ENCODE measurements around the gene GGCT.

The GGCT gene

DNA sequence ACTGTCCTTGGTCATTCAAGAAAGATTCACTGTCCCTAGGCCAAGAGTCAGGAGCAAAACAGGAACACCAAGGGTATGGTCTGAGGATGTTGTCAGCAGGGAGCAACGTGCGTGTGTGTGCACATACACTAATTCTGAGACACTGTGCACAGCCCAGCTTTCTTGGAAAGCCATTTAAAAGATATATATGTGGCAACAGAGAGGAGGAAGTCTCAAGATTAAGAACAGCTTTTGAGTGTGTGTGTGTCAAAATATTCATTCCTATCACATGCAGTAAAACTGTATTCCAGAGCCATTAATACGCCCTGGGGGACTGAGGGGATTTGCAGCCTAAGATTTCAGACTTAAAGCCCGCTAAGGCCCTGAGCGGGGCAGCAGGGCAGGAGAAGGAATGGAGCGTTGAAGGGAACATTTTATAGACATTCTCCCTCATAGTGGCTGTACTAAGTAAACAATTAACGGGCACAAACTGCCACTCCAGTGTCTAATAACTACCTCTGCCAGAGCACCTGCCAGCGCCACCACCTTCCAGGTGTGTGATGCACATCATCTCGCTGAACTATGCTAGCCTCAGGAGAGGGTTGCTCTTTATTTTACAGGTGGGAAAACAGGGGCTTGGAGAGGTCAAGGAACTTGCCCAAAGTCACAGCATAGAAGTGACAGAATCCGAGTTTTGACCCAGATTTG lies 28.0 kb downstream of the GGCT start:
- no peak for DNase-seq

DNA sequence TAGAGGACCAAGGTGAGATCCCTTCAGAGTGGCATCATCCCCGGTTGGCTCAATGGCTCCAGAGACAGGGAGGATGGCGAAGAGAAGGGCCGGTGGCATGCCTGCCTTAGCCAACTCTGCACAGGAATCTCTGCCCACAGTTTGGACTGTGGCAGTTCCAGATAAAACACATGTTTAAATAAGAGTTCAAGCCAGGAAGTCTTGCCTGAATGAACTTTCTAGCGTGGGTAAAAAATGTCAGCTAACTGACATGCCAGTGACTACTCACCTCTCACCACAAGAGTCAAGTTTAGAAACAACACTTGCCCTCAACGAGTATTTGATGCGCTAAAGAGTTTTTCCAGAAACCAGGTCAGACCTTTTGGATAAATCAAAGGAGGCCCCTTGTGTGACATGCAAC lies 29.0 kb downstream of the GGCT start:
- no peak for DNase-seq

DNA sequence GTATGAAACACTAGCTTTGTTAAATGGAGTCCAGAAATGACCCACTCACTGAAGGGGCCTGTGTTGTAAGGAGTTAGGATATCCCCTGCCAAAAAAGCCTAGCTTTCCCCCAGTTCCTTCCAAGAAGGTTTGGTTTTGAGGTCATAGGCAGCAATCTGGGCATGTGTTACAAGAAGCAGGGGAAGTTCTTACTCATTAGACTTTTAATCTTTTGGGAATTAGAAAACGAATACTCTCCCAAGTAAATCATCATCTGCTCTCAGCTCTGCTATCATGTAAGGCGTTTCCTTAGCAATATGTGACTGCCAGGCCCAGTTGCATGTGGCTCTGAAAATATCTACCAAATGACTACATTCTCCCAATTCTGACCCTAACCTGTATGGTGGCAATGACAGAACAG lies 29.7 kb downstream of the GGCT start:
- no peak for DNase-seq

DNA sequence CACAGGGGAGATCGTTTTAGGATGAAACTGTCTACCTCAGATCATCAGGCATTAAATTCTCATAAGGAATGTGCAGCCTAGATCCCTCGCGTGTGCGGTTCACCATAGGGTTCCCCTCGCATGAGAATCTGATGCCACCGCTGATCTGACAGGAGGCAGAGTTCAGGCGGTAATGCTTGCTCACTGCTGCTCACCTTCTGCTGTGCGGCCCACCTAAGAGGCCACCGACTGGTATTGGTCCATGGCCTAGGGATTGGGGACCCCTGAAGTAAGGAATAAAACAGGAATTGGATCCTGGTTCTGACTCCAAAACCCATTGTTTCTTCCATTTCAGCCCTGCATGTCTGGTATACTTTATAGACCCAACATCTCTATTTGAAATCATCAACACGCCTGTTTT lies 30.1 kb downstream of the GGCT start:
- DNase-seq, result no peak

DNA sequence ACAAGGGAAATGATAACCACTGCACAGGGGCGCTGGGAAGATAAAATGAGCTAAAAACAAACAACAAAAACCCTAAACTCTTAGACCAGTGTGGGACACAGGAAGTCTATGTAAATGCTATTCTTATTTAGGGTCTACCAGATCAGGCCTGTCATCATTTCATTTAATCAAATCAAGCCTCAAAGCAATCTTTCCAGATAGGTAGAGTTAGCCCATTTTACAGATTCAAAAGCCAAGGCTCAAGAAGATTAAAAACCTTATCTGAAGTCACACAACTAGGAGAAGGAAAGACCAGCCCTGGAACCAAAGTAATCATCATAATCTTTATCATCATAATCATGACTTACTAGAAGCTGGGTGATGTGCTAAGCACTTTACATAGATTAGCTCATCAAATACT lies 30.7 kb downstream of the GGCT start:
- no peak for DNase-seq

DNA sequence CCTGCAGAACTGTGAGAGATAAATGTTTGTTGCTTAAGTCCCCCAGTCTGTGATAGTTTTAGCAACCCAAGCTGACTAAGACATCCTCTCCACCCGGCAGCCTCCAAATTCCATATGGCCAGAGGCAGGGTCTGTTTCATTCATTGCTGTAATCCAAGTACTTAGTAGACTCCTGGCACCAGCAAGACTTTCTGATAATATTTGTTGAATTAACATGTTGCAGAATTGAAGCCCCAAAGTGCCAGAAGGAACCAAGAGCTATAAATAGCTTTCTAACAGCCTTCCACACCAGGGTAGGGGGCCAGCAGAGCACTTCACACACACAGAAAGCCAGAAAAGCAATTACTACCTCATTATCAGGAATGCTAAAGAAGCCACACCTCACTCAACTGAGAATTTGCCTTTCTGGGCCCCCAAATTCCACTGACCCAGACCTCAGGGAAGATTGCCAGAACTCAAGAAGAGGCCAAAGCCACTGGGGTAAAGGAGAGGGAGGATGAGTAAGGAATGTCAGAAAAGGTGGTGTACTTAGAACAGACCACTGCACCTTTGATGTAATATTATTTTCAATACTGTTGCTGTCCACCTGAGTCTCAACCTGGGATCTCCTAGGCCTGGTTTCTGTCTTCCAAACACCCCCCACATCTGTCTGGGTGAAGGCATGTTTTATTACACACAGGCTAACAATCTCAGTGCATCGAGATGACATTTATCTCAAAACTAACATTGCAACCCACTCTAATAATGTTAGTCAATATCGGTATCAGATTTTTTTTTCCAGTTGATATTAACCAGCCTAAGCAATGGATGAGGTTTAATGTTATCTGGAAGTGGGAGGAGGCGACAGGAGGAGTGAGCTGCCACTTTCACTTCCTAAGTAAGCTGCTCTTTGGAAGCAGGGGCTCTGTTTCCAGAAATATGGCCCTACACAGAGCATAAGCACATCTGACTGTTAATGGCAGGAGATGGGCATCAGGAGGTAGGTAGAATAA lies 31.5 kb downstream of the GGCT start:
- DNase-seq, result no peak

DNA sequence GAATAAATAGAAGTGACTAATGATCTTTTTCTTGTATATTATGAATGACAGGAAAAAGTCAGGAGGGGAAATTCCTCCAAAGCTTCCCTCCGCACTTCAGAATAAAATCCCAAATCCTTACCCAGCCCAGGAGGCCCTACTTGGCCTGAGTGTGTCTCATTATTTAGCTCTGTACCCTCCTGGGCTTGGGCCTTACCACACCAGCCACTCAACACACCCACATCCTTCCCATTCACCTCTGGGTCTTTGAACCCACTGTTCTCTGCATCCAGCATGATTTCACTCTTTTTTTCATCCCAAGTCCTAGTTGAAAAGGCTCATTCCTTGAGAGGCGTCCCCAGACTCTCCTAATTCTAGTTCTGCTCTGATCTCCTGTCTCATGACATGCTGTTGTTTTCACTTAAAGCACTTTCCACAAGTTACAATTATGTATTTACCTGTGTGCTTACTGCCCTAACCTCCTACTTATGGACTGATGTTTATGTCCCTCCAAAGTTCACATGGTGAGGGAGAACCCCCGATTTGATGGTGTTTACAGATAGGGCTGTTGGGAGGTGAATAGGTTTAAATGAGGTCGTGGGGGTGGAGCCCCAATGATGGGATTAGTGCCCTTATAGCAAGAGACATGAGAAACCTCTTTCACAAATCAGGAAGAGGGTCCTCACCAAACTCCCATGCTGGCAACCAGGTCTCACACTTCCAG lies 32.4 kb downstream of the GGCT start:
- no peak for DNase-seq

DNA sequence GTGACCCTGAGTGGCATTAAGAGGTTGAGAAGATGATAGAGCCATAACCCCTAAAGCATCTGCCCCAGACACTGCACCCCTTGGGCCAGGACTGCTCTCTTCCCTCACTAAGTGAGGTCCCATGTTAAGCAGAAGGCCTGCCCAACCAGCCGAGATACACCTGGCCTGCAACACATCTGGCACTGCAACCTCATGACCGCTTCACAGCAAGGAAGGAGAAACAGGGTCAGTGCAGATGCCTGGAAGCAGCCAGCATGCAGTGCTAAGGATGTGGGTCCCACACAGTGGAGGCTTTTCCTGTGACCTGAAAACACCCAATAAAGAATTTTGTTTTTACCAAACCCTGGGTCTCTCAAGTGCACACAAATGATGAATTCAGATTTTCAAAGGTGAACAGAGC lies 33.4 kb downstream of the GGCT start:
- DNase-seq, result no peak

DNA sequence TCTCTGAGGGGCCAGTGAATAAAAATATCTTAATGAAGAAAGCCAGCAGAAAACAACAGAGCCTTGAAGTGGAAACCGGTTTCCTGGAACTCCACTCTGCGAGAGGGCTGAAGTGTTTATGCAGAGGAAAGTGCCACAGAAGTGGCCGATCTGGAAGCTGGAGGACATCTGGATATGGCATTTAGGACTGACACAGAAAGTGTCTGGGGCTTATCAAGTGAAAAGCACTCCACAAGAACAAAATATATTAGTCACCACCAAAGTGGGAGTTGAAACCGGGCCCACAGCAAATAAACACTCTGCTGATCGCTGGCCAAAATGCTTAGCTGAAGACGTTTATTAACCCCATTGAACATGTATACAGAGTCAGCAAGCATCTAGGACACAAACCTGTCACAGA lies 33.9 kb downstream of the GGCT start:
- DNase-seq, result no peak

DNA sequence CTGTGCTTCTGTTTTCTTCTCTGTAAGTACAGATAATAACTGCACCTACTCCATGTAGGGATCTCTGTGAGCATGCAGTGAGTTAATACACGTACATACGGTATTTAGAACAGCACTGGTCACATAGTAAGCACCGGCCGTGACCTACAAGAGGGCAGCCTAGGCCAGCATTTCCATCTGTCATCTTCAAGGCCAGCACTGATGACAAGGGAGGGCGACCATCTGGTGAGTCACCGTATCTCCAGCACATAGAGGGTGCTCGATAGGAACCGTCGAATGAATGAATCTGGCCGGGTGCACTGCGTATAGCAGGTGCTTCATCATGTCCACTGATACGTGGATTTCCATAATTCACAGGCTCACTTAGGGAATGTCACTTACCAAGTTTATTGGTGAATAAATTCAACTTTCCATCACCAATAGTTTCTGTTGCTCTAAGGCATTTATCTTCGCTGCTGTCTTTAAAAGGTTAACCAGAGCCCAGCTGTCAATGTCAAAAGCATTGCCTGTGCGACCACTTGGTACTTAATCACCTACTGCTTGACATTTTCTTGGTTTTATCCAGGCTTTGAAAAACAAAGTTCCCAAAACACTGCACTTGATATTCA lies 34.4 kb downstream of the GGCT start:
- no peak for DNase-seq

DNA sequence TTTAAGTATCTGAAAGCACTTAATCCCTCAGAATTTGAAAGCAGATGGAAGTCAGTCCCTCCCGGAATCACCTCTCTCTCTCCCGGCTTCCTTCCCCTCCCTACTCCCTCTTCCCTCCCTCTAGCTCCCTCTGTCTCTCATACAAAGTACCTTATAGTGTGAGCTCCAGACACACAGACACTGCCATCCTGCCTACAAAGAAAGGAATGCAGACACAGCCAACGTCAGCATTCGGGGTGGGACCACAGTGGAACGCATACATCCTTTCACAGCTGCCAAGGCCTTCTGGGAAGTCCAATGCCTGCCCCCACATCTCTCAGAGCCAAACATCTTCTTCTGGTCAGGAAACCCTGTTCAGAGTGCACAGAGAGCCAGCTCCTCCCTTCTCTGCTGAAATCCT lies 35.3 kb downstream of the GGCT start:
- no peak for DNase-seq

DNA sequence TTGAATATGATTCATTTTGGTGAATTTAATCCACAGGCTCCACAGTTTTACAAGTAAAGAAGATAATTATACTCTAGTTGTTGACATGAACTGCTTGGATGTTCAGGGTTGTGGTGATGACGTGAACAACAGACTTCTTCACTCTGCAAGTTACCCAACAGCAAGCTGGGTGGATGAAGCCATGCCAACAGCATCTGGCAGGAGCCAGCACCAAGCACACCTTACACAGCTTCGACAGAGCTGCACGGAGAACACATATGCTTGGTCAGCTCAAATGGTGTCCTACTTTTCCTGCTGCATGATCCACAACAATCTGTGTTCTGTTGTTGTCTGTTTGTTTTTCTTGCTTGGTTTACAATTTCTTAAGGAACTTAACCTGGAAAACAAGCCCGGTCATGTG lies 35.8 kb downstream of the GGCT start:
- no peak for DNase-seq

DNA sequence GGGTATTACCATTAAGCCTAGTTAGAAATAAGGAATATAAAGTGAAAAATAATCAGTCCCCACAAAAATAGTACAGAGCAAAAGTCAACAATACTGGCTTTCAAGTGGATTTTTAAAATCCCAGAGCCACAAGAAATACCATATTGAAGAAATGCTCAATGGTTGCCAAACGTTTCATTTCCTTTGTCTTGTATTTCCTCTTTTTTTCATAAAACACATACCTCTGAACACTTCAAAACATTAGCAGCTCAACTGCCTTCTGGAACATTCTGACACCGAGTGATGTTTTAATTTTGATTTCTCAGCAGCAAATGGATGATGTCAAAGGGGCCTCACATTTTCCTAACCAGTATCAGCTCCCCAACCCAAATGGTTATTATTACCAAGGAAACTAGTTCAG lies 36.6 kb downstream of the GGCT start:
- no peak for DNase-seq

DNA sequence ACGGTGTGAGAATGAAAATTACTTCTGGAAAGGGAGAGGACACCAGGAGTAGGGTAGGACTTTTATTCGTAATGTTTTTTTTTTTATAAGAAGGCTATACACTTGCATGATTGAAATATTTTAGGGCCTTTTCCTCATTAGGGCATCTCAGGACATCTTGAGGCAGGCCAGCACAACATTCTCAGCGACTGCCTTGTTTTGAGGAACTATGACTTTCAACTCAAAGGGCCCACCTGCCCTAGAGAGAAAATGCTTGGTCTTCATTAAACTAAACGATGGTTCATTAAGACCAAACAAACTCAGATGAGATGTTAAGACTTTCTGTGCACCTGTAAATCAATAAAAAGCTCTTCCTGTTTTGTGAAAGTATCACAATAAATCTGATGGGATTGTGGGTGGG lies 37.4 kb downstream of the GGCT start:
- no peak for DNase-seq

DNA sequence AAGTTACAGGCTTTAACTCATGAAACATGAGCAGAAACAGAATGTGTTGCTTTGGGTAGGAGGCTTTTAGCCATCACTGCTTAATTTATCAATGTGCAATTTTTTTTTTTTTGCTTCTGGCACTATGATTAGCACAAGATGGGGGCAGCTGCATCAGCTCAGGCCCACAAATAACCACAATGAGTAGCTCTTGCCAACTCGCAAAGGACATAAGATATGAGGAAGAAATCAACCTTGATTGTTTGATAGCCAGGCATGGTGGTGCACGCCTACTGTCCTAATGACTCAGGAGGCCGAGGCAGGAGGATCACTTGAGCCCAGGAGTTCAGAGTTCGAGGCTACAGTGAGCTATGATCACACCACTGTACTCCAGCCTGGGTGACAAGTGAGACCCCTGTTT lies 38.4 kb downstream of the GGCT start:
- DNase-seq, result no peak

DNA sequence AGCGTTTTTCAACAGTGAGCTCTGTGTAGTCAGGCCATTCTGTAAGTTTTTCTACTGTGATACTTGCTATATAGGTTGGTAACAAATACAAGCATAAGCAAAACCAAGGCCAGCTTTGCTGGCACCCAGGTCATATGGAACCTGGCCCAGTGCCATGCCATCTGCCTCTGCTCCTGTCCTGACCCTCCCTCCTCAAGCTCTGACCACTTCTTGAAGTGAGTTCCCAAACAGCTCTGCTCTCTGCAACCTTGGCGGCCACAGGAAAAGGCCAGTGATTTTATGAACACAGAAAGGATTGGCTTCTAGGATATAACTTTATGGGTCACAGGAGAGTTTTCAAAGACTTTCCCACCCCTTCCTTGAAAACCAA lies 38.8 kb downstream of the GGCT start:
- DNase-seq, result no peak

DNA sequence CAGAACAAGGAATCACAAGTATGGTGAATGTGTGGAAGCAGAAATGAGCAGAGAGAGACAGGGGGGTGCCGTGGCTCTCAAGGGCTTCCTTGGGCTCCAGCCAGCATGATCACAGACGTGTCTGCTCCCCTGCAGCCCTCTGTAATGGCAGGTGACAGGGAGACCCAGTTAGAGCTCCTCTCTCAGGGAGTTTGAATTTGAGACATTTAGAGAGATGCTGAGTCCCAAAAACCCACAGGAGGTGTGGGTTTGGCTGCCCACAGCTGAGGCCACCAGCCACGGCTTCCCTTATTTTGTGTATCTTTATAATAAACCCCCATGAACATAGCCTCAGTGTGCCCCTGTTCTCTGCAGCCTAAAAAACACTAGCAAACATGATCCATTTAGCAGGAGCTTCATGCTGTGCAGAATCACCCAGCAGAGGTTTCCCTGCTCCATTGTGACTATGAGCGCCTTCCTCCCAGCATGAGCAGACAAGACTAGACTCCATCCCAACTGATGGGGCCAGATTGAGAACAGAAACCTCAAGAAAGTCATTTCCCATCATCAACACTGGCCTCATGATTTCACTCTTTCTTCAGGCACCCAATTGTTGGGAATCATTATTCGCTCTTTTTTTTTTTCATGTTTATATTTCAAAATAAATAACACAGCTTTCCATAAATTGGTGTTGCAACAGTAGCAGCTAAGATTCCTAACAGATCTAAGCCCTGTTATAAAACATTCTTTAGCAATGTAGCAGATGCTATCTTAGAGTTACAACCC lies 39.4 kb downstream of the GGCT start:
- DNase-seq, result no peak

DNA sequence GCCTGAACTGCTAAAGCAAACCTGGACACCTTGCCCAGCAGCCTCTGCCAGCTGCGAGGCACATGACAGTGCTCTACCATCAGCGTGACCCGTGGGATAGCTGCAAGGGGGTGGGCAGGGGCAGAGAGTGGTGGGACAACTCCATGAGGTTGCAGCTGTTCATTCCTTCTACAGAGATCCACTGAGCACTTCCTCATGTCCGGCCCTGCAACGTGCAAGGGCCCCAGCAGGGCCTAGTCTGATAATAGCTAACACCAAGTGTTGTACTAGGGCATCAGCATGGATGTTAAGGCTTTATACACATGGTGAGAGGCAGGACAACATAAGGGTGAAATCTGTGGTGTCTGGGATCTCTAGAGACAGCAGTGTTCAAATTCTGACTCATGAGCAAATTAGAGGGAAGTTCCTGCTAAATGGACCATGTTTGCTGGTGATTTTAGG lies 40.4 kb downstream of the GGCT start:
- no peak for DNase-seq

DNA sequence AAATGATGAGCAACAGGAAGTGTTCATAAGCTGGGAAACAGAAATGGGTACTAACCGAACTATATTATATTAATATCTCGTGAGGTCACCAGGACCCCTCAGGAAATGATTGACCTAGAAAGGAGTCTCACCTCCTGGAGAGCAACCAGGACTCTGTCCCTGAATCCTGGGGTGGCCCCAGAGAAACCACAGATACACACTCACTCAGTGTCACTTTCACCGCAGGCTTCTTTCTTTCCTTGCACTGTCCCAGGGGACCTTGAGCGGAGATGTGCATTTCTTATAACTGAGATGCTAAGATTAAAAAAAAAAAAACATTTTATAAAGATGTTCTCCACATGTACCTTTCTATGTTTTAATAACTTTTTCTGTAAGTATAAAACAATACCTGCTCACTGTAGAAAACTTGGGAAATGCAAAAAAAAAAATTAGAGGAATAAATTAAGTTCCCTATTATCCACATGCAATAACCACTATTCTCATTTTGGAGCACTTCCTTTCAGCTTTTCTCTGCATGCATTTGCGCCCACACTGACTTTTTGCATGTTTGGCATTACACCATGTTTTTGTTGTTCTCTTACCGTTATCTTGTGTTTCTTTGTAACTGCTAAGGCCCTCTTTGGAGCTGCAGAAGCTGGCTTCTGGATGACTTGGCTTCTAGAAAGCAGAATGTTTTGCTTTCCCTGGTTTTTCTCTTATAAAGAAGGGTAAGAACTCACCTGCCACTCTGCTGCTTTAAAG lies 41.1 kb downstream of the GGCT start:
- DNase-seq, result no peak

DNA sequence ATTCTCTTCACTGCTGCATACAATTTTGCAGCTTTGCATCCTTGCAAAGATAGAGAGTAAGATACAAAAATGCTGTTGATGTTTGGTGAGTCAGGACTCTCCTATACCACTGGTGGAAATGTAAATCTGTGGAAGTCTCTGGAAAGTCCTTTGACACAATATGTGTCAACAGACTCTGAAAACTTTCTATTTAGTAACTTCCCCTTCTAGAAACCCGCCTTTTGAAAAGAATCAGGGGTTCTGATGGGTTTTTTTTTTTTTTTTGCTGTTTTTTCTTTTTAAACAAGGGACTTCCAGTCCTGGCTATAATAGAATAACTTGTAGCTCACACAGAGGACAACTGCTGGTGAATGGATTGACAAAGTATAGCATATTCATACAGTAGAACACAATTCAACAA lies 42.5 kb downstream of the GGCT start:
- no peak for DNase-seq

DNA sequence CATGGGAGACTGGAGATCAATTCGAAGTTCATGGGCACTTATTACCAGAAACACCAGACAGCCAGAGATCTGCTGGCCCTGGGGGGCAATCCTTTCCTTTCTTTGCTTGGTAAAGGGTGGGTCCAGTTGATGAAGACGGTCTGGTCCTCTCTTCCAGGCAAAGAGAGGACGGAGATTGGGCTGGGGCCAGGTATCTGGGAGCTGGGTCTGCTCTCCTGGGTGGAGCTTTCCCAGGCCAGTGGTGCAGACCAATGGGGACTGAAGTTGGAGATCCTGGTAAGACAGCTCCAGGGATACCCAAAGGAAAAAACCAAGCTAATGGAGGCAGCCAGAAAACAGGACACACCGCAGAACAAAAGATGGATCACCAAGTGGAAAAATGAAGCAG lies 44.4 kb downstream of the GGCT start:
- DNase-seq, result no peak

Measured in stimulated activated CD4-positive, alpha-beta T cell treated with anti-CD3 and anti-CD28 coated beads, Interleukin-15, amount 100 ng/mL, for 24 hours (primary cell).